ENCODE data around the gene POR. TPM values are rescaled to one million over a fixed set of nuclear protein-coding genes. Genes with fewer than 3 reads are reported as not detected.
"Not testable (repeated sequence)": the region's sequence is repeated elsewhere in the genome, so short reads cannot be mapped to it uniquely, and the experiment has no call there.

Gene POR
- total RNA-seq, 1 donor from 2014 or later: 84.4 TPM

DNA sequence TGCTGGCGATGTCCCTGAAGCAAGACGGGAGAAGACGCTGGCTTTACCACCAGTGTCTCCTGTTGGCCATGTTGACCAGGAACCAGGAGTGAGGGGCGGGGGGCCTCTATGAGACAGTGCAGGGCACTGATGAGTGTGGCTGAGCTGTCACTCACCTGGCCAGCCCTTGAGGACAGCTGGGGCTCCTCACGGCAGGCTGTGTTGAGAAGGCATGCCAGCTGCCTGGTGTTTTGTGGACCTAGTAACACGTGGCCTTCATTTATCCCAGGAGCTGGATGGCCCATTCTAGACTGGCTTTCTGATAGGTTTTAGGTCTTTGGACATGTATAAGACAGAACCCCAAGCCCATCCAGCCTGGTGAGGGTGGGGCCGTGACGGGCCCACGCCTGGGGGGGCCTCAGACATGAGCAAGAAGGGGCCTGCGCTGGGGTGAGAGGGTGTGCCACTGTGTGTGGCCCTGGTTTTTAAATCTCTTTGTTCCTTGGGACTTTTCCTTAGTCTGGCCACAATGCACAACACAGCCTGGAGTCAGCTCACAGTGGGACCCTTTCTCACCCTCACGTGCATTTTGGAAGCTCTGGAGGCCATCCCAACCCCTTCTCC lies 25.6 kb upstream of the POR start:
- H3K4me3 Mint-ChIP-seq: no peak overlapping the region
- intact Hi-C loops (cut with micrococcal nuclease): no loop called here
- H3K36me3 Mint-ChIP-seq (ENCODE audit: low read depth): peaks cover 25% of the 10 kb centered on the region
- no peak overlapping the region for H3K27ac Mint-ChIP-seq
- peaks cover 1% of the 10 kb centered on the region for H3K27me3 Mint-ChIP-seq (ENCODE audit: insufficient read depth)
- H3K4me1 Mint-ChIP-seq (ENCODE audit: low read depth): no peaks in the 10 kb centered on the region
- DNase-seq (ENCODE audit: low spot score): no peak
- no peaks in the 10 kb centered on the region for H3K9me3 Mint-ChIP-seq

- H3K27ac Mint-ChIP-seq: no peak overlapping the region
- H3K36me3 Mint-ChIP-seq (ENCODE audit: low read depth): peaks cover 21% of the 10 kb centered on the region
- H3K4me1 Mint-ChIP-seq (ENCODE audit: low read depth): no peaks in the 10 kb centered on the region
- no peak for DNase-seq (ENCODE audit: low spot score)
- intact Hi-C loops (cut with micrococcal nuclease): no loop called here
- no peaks in the 10 kb centered on the region for H3K9me3 Mint-ChIP-seq
- peaks cover 1% of the 10 kb centered on the region for H3K27me3 Mint-ChIP-seq (ENCODE audit: insufficient read depth)
- H3K4me3 Mint-ChIP-seq: no peak overlapping the region
Measured at GRCh38 chr7:75889826-75890225, 25.1 kb upstream of the POR start.

DNA sequence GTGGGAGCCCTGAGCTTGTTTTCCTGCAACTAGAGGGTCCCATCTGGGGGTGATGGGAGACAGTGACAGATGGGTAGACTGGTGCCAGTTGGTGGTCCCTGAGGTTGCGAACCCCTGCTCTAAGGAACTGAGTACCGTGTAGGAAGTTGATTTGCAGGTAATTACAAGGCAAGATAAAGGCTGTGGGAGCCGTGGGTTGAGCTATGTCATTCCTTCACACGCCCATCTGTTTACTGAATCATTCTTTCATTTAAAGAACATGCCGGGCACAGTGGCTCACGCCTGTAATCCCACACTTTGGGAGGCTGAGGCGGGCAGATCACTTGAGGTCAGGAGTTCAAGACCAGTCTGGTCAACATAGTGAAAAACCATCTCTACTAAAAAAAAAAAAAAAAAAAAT lies 23.7 kb upstream of the POR start:
- peaks cover 16% of the 10 kb centered on the region for H3K36me3 Mint-ChIP-seq (ENCODE audit: low read depth)
- H3K27me3 Mint-ChIP-seq (ENCODE audit: insufficient read depth); DNase-seq (ENCODE audit: low spot score); H3K27ac Mint-ChIP-seq; H3K9me3 Mint-ChIP-seq; H3K4me3 Mint-ChIP-seq; H3K4me1 Mint-ChIP-seq (ENCODE audit: low read depth); intact Hi-C loops (cut with micrococcal nuclease): not testable (repeated sequence)

DNA sequence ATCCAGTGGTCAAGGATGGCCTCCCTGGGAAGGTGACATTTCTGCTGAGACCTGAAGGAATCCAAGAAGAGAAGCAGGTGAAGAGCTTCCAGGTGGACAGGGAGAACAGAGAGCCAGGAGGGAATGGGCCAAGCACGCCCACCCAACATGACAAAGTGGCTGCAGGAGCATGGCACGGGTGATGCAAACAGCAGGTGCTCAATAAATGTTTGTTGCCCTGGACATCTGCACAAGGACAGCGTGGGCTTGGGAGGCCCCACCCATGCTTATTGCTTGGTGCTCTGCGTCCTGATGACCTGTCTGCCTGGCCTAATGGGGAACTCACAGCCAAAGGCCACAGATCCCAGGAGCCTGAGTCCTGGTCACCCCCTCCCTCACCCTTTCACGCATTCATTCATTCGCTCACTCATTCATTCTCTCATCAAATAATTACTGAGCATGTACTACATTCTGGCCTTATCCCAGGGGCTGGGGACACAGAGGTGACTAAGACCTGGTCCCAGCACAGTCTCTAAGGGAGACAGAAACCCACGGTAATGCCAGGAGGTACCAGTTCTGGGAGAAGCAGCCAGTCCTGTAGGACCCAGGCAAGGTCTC lies 23.0 kb upstream of the POR start:
- no peak overlapping the region for H3K27ac Mint-ChIP-seq
- H3K36me3 Mint-ChIP-seq (ENCODE audit: low read depth): peaks cover 16% of the 10 kb centered on the region
- DNase-seq (ENCODE audit: low spot score): no peak
- peaks cover 1% of the 10 kb centered on the region for H3K27me3 Mint-ChIP-seq (ENCODE audit: insufficient read depth)
- intact Hi-C loops (cut with micrococcal nuclease): no loop called here
- no peak overlapping the region for H3K4me3 Mint-ChIP-seq
- no peaks in the 10 kb centered on the region for H3K4me1 Mint-ChIP-seq (ENCODE audit: low read depth)
- H3K9me3 Mint-ChIP-seq: no peaks in the 10 kb centered on the region

GRCh38 chr7:75892634-75893272 lies 22.2 kb upstream of the POR start:
- Mint-ChIP-seq H3K4me3 (no peak overlapping the region), H3K4me1 (ENCODE audit: low read depth) (no peaks in the 10 kb centered on the region), H3K9me3 (no peaks in the 10 kb centered on the region), H3K27ac (no peak overlapping the region), H3K27me3 (ENCODE audit: insufficient read depth) (peaks cover 1% of the 10 kb centered on the region), H3K36me3 (ENCODE audit: low read depth) (peaks cover 13% of the 10 kb centered on the region)
- no peak for DNase-seq (ENCODE audit: low spot score)
- intact Hi-C loops (cut with micrococcal nuclease): no loop called here

DNA sequence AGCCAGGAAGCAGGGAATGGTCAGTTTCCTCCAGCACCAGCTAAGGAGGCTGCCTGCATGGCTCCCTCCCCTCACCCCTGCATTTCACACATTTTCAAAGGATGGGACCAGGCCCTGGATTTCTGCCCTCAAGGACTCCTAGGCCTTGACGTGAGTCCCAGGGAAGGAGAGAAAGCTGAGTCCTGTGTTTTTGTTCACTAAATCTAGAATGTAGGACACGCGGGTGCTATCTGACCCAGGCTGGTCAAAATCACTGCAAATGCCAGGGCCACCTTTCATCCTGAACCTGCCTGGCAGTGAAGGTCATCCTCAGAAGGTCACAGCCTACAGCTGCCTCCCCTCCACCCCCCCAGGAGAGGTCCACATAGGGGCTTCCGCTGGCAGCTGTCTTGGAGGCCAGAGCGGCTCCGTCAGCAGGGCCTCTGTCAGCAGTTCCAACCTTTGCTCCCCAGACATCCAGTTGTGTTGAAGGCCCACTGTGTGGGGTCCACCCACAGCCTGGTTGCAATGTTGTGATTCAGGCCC lies 18.1 kb upstream of the POR start:
- no peak for DNase-seq (ENCODE audit: low spot score)
- Mint-ChIP-seq H3K36me3 (ENCODE audit: low read depth) (no peaks in the 10 kb centered on the region), H3K27me3 (ENCODE audit: insufficient read depth) (peaks cover 1% of the 10 kb centered on the region), H3K4me1 (ENCODE audit: low read depth) (no peaks in the 10 kb centered on the region), H3K9me3 (no peaks in the 10 kb centered on the region), H3K4me3 (no peak overlapping the region), H3K27ac (no peak overlapping the region)
- intact Hi-C loops (cut with micrococcal nuclease): no loop called here

DNA sequence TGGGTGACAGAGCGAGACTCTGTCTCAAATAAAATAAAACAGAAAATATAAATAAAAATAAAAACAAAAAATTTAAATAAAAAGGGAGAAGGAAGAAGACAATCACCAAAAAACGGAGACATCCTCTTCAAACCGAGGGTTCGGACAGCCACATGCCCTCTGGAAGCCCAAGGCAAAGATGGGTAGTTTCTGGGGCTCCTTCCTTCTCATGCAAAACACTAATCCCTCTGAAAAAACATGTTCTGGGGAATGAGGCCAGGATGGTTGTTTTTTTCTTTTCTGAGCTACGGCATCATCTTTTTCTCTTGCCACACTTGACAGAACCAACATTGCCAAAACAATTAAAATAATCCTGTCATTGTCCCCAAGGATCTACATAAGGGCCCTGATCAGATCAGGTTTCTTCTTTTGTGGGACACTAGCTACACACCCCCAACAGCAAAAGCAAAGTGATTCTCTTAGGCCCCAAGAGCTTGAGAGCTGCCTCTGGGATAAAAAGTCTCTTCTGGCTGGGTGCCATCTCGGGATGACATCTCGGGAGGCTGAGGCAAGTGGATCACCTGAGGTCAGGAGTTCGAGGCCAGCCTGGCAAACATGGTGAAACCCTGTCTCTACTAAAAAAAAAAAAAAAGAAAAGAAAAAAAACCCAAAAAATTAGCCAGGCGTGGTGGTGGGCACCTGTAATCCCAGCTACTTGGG lies 14.2 kb upstream of the POR start:
- H3K27ac Mint-ChIP-seq: no peak overlapping the region

DNA sequence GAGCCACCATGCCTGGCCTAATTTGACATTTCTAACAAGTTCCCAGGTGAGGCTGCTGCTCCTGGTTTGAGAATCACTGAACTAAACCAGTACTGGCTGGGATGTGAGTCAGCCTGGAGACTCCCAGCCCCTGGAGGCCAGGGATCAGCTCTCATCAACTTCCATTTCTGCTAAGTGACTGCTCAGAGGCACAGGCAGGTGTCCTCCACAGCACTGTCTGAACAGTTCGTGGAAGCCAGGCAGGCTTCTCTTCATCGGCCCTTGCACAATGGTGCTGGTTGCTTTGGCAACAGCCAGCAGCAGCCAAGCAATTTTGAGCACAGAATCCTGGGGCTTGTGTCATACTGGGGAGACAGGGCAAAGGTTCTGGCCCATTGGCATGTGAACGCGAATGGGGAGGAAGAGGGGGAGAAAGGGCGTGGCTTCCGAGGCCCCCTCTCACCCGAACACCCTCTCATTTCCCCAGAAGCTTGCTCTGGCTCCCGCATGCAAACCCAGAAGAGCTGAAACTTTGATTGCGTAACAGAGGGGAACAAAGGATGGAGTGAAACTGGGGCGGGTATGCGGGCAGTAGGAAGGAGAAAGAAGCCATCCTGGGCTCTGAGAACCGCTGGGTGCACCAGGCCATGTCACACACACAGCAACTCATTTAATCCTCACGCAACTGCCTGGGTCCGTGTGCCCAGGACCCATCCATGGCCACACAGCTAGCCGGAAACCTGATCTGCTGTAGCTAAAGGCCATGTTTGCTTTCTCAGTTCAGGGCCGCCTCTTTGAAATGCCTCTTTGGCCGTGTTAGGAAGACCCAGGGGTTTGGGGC lies 9.0 kb upstream of the POR start:
- Mint-ChIP-seq H3K27ac (no peak overlapping the region), H3K4me3 (no peak overlapping the region), H3K27me3 (ENCODE audit: insufficient read depth) (peaks cover 10% of the 10 kb centered on the region), H3K4me1 (ENCODE audit: low read depth) (peaks cover 5% of the 10 kb centered on the region), H3K9me3 (no peaks in the 10 kb centered on the region), H3K36me3 (ENCODE audit: low read depth) (no peaks in the 10 kb centered on the region)
- intact Hi-C loops (cut with micrococcal nuclease): no loop called here
- no peak for DNase-seq (ENCODE audit: low spot score)

More for the DNA sequence above, 14.2 kb upstream of the POR start:
- no peaks in the 10 kb centered on the region for H3K36me3 Mint-ChIP-seq (ENCODE audit: low read depth)
- intact Hi-C loops (cut with micrococcal nuclease): no loop called here
- H3K9me3 Mint-ChIP-seq: no peaks in the 10 kb centered on the region
- H3K4me1 Mint-ChIP-seq (ENCODE audit: low read depth): no peaks in the 10 kb centered on the region
- no peak overlapping the region for H3K4me3 Mint-ChIP-seq
- no peak for DNase-seq (ENCODE audit: low spot score)
- no peaks in the 10 kb centered on the region for H3K27me3 Mint-ChIP-seq (ENCODE audit: insufficient read depth)

DNA sequence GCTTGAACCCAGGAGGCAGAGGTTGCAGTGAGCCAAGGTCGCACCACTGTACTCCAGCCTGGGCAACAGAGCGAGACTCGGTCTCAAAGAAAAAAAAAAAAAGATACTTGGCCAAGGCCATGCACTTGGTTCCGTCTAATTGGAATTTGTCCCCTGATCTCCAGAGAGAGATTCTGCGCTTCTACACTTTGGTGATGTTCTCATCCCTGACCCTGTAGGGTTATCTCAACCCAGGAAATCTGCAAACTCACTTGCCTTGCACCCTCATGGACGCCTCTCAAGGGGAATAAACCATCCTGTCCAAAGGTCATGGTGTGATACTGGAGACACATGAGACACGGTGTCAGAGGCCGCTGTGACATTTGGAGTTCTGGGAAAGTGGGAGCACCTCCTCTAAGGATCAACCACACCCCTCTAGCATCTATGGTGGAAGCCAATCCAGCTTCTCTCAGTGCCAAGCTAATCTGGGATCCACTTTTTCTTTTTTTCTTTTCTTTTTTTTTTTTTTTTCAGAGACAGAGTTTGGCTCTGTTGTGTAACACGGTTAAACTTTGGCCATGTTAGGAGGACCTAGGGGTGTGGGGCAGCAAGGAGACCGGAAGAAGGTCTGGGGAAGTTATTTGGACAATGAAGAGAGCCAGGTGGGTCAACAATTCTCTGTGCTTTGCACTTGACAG lies 7.8 kb upstream of the POR start:
- intact Hi-C loops (cut with micrococcal nuclease): no loop called here
- peaks cover 12% of the 10 kb centered on the region for H3K27me3 Mint-ChIP-seq (ENCODE audit: insufficient read depth)
- peaks cover 5% of the 10 kb centered on the region for H3K4me1 Mint-ChIP-seq (ENCODE audit: low read depth)

GRCh38 chr7:75907668-75908039 lies 7.3 kb upstream of the POR start:
- DNase-seq (ENCODE audit: low spot score); H3K27ac Mint-ChIP-seq; H3K4me1 Mint-ChIP-seq (ENCODE audit: low read depth); H3K36me3 Mint-ChIP-seq (ENCODE audit: low read depth); intact Hi-C loops (cut with micrococcal nuclease); H3K4me3 Mint-ChIP-seq; H3K9me3 Mint-ChIP-seq: not testable (repeated sequence)
- peaks cover 12% of the 10 kb centered on the region for H3K27me3 Mint-ChIP-seq (ENCODE audit: insufficient read depth)

More for the DNA sequence above, 7.8 kb upstream of the POR start:
- no peak for DNase-seq (ENCODE audit: low spot score)
- H3K9me3 Mint-ChIP-seq: no peaks in the 10 kb centered on the region
- no peak overlapping the region for H3K4me3 Mint-ChIP-seq
- no peak overlapping the region for H3K27ac Mint-ChIP-seq
- no peaks in the 10 kb centered on the region for H3K36me3 Mint-ChIP-seq (ENCODE audit: low read depth)

DNA sequence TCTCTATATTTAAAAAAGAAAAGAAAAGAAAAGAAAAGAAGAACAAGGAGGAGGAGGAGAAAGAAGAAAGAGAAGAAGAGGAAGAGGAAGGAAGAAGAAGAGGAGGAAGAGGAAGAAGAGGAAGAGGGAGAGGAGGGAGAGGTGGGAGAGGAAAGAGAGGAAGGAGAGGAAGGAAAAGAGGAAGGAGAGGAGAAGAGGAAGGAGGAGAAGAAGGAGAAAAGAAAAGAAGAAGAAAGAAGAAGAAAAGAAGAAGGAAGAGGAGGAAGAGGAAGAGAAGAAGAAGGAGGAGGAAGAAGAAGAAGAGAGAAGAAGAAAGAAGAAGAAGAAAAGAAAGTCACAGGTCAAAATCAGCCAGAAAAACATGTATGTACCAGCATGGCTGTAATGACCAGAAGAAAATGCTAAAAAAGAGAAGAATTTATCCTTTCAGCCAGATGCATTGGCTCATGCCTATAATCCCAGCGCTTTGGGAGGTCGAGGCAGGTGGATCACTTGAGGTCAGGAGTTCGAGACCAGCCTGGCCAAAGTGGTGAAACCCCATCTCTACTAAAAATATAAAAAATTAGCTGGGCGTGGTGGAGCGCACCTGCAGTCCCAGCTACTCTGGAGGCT lies 5.3 kb upstream of the POR start:
- Mint-ChIP-seq H3K27me3 (ENCODE audit: insufficient read depth) (peaks cover 12% of the 10 kb centered on the region), H3K4me3 (no peak overlapping the region), H3K9me3 (no peaks in the 10 kb centered on the region), H3K36me3 (ENCODE audit: low read depth) (no peaks in the 10 kb centered on the region), H3K4me1 (ENCODE audit: low read depth) (peaks cover 13% of the 10 kb centered on the region), H3K27ac (no peak overlapping the region)
- DNase-seq (ENCODE audit: low spot score): no peak
- intact Hi-C loops (cut with micrococcal nuclease): no loop called here

DNA sequence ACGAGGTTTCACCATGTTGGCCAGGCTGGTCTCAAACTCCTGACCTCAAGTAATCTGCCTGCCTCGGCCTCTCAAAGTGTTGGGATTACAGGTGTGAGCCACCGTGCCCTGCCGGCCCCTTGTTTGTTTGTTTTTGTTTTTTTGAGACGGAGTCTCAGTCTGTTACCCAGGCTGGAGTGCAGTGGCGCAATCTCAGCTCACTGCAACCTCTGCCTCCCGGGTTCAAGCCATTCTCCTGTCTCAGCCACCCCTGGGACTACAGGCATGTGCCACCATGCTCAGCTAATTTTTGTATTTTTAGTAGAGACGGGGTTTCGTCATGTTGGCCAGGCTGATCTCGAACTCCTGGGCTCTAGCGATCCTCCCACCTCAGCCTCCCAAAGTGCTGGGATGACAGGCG lies 3.8 kb upstream of the POR start:
- intact Hi-C loops (cut with micrococcal nuclease); H3K27ac Mint-ChIP-seq; H3K9me3 Mint-ChIP-seq; DNase-seq (ENCODE audit: low spot score); H3K36me3 Mint-ChIP-seq (ENCODE audit: low read depth); H3K4me3 Mint-ChIP-seq: not testable (repeated sequence)
- peaks cover 16% of the 10 kb centered on the region for H3K4me1 Mint-ChIP-seq (ENCODE audit: low read depth)
- H3K27me3 Mint-ChIP-seq (ENCODE audit: insufficient read depth): peaks cover 12% of the 10 kb centered on the region
